Kidney (tissue), 14 donors: ENCODE results near the gene TSHZ2. TPM values are rescaled to one million over a fixed set of nuclear protein-coding genes. Genes with fewer than 3 reads are reported as not detected.
A peak's percentile ranks its signal among the peaks of the same experiment; 100 is the strongest.

Source experiments
- DNase-seq, 5 donors: peaks; one replicate each; pipeline ENCODE4 v3.0.0-alpha.2; 2013 to 2020
- FAIRE-seq: peaks from 2 replicates; lab custom pipeline; 2012; peaks lifted over from hg19 to GRCh38; lab: Jason Lieb, UNC
- H3K27ac ChIP-seq, 2 donors: one replicate each; pipeline ENCODE4 v1.7.0; 2013; ENCODE audit warnings: low read depth in 2 of 2, low read length in 2 of 2, inconsistent platforms in 1 of 2
- H3K27me3 ChIP-seq: one replicate; pipeline ENCODE4 v1.7.1; 2013; ENCODE audit warnings: low read length, inconsistent platforms; ENCODE audit not compliant: control insufficient read depth, insufficient read depth
- H3K36me3 ChIP-seq, 3 donors: one replicate each; pipeline versions ENCODE4 v1.7.0 to v1.7.1; 2013; ENCODE audit warnings: low read length in 3 of 3, control low read depth in 1 of 3, inconsistent platforms in 1 of 3; ENCODE audit not compliant: insufficient read depth in 3 of 3, control insufficient read depth in 2 of 3
- H3K4me1 ChIP-seq, 3 donors: one replicate each; pipeline versions ENCODE4 v1.7.0 to v1.7.1; 2013; ENCODE audit warnings: low read length in 3 of 3, inconsistent platforms in 1 of 3, low read depth in 1 of 3; ENCODE audit not compliant: control insufficient read depth in 2 of 3, insufficient read depth in 2 of 3
- H3K4me3 ChIP-seq, 3 donors: one replicate each; pipeline versions ENCODE4 v1.7.0 to v1.8.1; 2013; ENCODE audit warnings: low read length in 3 of 3, control low read depth in 1 of 3, inconsistent platforms in 1 of 3
- H3K9ac ChIP-seq, 3 donors: one replicate each; pipeline versions ENCODE4 v1.7.0 to v1.7.1; 2013; ENCODE audit warnings: low read length in 3 of 3, control low read depth in 1 of 3, inconsistent platforms in 1 of 3
- H3K9me3 ChIP-seq, 3 donors: one replicate each; pipeline versions ENCODE4 v1.7.0 to v1.7.1; 2013; ENCODE audit warnings: low read length in 3 of 3, control low read depth in 1 of 3, inconsistent platforms in 1 of 3; ENCODE audit not compliant: control insufficient read depth in 2 of 3, insufficient read depth in 1 of 3
- intact Hi-C: fragments of 100-400 bp; cut with DNase I; formaldehyde crosslinking; loops from one replicate; pipeline ENCODE4 v1.11.1; 2022
- polyA plus RNA-seq: library from polyadenylated mRNA; stranded (reverse); fragments of 350-450 nt; fragmentation: Illumina TruSeq; extraction: RNeasy Lipid Tissue Mini Kit (QIAGEN cat#74804); gene quantifications from one replicate; pipeline ENCODE4 v1.2.3, GENCODE V29; 2014; ENCODE audit warnings: low read depth, low replicate concordance; ENCODE audit not compliant: insufficient read depth
- total RNA-seq: library from RNA; stranded (reverse); fragmentation: NEBNext Ultra II Directional; extraction: Animal tissue kit (Norgen Biotek cat#: 25700); gene quantifications from one replicate; pipeline ENCODE4 v1.2.1, GENCODE V29; 2021
- TF ChIP-seq, protein P1 (sequence below): IDR thresholded peaks from 3 replicates; pipeline ENCODE4 v1.5.1; 2012; ENCODE audit warnings: mild to moderate bottlenecking, moderate library complexity, borderline replicate concordance; ENCODE audit not compliant: insufficient read depth; ENCODE audit errors: extremely low read depth
- donor health status: control.
- donor health status: control.
- donor health status: control.
- donor health status: control.
- donor health status: control.
- donor health status: DM: yes; HTN: yes; CAD: no.
- donor health status: Normal renal cell carcinoma (clear cell type).

The TSHZ2 gene
- total and polyA plus RNA-seq, 2 donors from 2014 or later = 0.86 to 15.5 TPM

DNA sequence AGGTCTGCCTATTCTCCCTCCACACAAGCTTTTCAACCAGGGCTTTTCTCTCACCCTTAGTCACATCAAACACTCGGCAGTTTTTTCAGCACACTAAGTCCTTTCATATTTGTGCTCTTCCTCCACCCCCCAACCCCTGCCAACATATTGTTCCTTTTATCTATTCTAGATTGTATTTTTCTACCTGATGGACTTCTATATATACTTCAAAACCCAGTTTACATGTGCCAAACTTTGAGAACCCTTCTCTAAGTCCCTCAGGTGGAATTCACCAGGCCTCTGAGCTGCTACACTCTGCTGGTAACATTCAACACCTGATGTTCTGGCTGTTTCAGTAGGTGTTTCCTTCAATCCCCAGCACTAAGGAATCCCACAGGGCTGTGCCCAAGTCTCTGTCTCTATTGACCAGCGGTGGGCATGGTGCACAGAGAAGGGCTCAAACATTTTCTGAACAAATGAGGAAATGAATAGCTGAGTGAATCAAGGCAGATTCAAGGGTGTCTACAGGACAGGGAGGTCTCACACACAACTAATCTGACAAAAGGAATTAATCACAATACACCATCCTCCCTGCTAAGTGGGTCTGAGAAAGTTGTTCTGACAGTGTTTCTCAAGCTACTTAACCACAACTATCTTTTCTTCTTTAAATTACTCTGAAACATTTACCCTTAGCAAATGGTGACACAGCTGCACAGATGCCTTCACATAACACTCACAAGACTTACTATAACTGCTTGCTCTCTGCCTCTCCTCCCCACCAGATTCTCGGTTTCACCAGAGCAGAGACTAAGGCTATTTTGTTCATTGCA lies 166.5 kb downstream of the TSHZ2 start:
- intact Hi-C loops = no loop called here
- TF ChIP-seq, protein P1, sequence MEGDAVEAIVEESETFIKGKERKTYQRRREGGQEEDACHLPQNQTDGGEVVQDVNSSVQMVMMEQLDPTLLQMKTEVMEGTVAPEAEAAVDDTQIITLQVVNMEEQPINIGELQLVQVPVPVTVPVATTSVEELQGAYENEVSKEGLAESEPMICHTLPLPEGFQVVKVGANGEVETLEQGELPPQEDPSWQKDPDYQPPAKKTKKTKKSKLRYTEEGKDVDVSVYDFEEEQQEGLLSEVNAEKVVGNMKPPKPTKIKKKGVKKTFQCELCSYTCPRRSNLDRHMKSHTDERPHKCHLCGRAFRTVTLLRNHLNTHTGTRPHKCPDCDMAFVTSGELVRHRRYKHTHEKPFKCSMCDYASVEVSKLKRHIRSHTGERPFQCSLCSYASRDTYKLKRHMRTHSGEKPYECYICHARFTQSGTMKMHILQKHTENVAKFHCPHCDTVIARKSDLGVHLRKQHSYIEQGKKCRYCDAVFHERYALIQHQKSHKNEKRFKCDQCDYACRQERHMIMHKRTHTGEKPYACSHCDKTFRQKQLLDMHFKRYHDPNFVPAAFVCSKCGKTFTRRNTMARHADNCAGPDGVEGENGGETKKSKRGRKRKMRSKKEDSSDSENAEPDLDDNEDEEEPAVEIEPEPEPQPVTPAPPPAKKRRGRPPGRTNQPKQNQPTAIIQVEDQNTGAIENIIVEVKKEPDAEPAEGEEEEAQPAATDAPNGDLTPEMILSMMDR = no peak
- FAIRE-seq = no peak

DNA sequence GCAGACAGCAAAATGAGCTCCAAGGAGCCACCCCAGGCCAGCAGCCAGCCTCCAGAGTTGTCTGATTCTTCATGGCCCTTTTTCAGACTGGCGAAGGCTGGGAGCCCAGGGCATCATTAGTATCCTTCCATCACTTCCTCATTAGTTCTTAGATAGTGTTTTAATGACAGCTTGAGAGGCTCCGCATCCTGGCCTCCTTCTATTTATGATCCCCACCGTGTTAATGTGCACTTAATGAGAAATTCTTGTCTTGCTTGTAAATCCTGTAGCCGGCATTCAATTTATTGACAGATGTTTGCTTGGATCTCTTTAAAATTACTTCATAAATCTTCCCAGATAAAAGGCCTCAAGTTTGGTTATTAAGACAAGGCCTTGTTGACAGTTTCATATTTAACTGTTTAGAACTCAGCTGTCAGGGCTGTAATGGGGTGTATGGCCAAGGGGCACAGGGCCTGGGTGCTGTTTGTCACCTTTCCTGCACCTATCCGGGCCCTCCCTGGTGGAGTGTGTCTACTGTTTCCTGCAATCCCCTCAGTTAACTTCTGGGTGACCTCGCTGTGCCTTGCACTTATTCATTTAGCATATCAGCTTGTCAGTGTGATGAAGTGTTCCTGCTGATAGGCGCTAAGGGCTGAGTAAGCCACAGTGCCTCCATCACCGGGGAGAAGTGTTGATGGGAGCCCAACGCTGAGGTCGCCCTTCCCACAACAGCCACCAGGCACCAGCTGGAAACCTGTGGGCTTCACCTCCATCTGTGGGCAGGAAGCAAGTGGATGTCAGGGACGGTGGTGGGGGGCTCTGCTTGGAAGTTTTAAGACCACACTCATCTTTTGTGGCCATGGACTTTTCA lies 169.3 kb downstream of the TSHZ2 start:
- FAIRE-seq = no peak
- peak in 1 of 5 donors; percentile 40 for DNase-seq
- no peak overlapping the region for H3K27ac ChIP-seq

More for the DNA sequence above, 166.5 kb downstream of the TSHZ2 start:
- no peak overlapping the region for H3K27ac ChIP-seq
- no peak for DNase-seq
- no peaks in the 10 kb centered on the region for H3K9me3 ChIP-seq
- H3K4me1 ChIP-seq = peaks cover 0 to 2% (median 0%) of the 10 kb centered on the region in 3 donors
- no peaks in the 10 kb centered on the region for H3K36me3 ChIP-seq
- H3K9ac ChIP-seq = no peak overlapping the region
- H3K4me3 ChIP-seq = no peak overlapping the region
- H3K27me3 ChIP-seq = no peaks in the 10 kb centered on the region

DNA sequence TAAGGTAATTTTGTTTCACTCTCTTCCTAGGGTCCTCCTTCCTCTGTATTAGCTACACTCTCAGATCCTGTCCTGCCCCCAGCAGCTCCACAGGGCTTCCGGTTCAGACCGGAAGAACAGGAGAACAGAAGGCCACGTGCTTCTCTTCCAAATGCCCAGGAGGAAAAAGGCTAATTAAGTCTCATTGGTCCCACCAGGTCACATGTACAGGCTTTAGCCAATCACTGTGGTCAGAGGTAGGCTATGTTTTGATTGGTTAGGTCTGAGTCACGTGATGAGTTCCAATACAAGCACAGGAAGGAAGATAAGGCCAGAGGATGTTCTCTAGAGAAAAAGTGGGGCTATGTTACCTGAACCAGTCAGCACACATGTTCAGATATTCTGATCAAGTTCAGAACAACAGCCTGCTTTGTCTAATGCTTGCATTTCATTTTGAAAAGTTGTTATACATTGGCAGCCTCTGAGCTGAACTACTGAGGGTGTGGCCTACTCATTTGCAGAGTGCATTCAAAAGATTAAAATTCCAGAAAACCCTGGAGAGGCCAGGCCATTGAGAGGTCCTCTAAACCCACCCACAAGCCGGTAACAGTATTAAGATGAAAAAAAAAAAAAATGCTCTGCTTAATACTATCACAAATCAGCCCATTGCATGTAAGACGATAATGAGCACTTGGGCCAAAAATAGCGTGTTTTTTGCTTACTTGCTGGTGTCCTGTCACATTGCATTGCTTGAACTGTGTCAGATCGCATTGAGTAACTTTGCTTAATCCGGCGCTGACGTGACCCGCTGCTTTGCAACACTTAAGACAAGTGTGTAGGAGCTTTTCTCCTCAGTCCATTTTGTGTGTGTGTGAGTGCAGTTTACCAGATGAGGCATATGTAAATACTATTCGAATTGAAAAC lies 170.3 kb downstream of the TSHZ2 start:
- TF ChIP-seq, protein P1 = no peak
- no peaks in the 10 kb centered on the region for H3K36me3 ChIP-seq
- intact Hi-C loops = no loop called here
- no peak for FAIRE-seq
- no peak overlapping the region for H3K9ac ChIP-seq
- H3K4me3 ChIP-seq = no peak overlapping the region
- H3K27me3 ChIP-seq = no peaks in the 10 kb centered on the region
- no peak overlapping the region for H3K27ac ChIP-seq
- no peaks in the 10 kb centered on the region for H3K9me3 ChIP-seq
- H3K4me1 ChIP-seq = peaks cover 0 to 2% (median 0%) of the 10 kb centered on the region in 3 donors
- no peak for DNase-seq

More for the DNA sequence above, 169.3 kb downstream of the TSHZ2 start:
- no peaks in the 10 kb centered on the region for H3K27me3 ChIP-seq
- H3K4me3 ChIP-seq = no peak overlapping the region
- H3K4me1 ChIP-seq = peaks cover 0 to 2% (median 0%) of the 10 kb centered on the region in 3 donors
- no peaks in the 10 kb centered on the region for H3K9me3 ChIP-seq
- intact Hi-C loops = no loop called here
- TF ChIP-seq, protein P1 = no peak
- no peak overlapping the region for H3K9ac ChIP-seq
- H3K36me3 ChIP-seq = no peaks in the 10 kb centered on the region
